Rectal smooth muscle tissue (tissue), 1 donor: ENCODE measurements around the gene KANK4.

Source experiments
- H3K27ac ChIP-seq: one replicate; pipeline ENCODE4 v1.7.0; 2013; ENCODE audit warnings: low read depth, low read length, inconsistent platforms
- H3K27me3 ChIP-seq: one replicate; pipeline ENCODE4 v1.7.0; 2013; ENCODE audit warnings: low read length; ENCODE audit not compliant: control insufficient read depth, insufficient read depth
- H3K36me3 ChIP-seq: one replicate; pipeline ENCODE4 v1.7.0; 2013; ENCODE audit warnings: low read length; ENCODE audit not compliant: control insufficient read depth, insufficient read depth
- H3K4me1 ChIP-seq: one replicate; pipeline ENCODE4 v1.7.0; 2013; ENCODE audit warnings: low read length; ENCODE audit not compliant: control insufficient read depth, insufficient read depth
- H3K4me3 ChIP-seq: one replicate; pipeline ENCODE4 v1.7.0; 2013; ENCODE audit warnings: low read length
- H3K9ac ChIP-seq: one replicate; pipeline ENCODE4 v1.7.0; 2013; ENCODE audit warnings: low read length

KANK4 gene

DNA sequence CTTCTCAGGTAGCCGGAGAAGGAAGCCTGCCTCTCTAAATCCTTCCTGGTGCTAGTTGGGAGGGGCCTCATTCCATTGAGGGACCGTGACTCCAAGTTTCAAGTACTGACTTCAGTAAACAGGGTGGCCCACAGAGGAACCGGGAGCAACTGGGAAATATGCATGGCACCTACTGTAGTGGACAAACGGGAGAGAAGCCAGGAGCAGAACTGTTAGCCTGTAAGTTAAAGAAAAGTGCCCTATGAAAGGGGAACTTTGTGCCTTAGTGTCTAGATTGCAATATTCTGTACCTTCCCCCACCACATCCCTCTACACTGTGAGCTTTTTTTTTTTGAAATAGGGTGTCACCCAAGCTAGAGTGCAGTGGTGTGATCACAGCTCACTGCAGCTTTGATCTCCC, 33.2 kb upstream of the KANK4 start:
- Histone ChIP-seq H3K4me1 (no peaks in the 10 kb centered on the region), H3K36me3 (no peaks in the 10 kb centered on the region), H3K4me3 (no peak overlapping the region), H3K27me3 (no peaks in the 10 kb centered on the region), H3K9ac (no peak overlapping the region), H3K27ac (no peak overlapping the region)

GRCh38 chr1:62349470-62350233, 30.4 kb upstream of the KANK4 start:
- Histone ChIP-seq H3K9ac (no peak overlapping the region), H3K4me1 (no peaks in the 10 kb centered on the region), H3K27ac (no peak overlapping the region), H3K36me3 (no peaks in the 10 kb centered on the region), H3K4me3 (no peak overlapping the region), H3K27me3 (no peaks in the 10 kb centered on the region)

- no peak overlapping the region for H3K27ac ChIP-seq
- no peak overlapping the region for H3K4me3 ChIP-seq
- H3K36me3 ChIP-seq, result no peaks in the 10 kb centered on the region
- no peak overlapping the region for H3K9ac ChIP-seq
- no peaks in the 10 kb centered on the region for H3K4me1 ChIP-seq
- H3K27me3 ChIP-seq, result no peaks in the 10 kb centered on the region
Measured at GRCh38 chr1:62346886-62347285, 27.7 kb upstream of the KANK4 start.

DNA sequence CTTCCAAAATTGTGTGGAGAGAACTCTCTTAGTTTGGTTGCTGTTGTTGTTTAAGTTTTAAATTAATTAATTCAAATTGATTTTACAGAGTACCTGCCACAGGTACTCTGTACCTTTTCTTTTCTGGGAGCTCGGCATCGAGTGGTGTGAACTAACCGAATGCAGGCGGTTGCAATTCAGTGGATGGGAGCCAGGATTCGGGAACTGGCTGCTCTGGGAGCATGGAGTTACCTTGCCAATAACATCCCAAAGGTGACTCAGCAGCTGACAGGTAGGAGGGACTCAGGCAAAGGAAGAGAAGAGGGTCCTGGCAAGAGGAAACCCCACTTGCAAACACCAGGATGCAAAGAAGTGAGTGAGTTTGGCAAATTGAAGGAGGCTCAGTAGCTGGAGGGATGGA, 24.7 kb upstream of the KANK4 start:
- Histone ChIP-seq H3K4me1 (no peaks in the 10 kb centered on the region), H3K27me3 (no peaks in the 10 kb centered on the region), H3K36me3 (no peaks in the 10 kb centered on the region), H3K9ac (no peak overlapping the region), H3K4me3 (no peak overlapping the region), H3K27ac (no peak overlapping the region)

DNA sequence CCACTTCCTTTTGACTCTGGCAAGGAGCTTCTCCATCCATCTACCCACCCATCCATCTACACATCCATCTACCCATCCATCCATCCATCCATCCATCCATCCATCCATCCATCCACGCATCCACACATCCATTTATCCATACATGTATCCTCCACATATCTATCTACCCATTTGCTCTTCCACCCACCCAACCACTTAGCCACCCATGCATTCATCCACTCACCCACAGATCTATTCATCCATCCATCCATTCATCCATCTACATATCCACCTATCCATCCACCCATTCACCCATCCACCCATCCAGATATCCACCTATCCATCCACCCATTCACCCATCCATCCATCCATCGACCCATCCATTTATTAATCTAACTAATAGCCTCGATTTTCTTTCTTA, 23.0 kb upstream of the KANK4 start:
- H3K4me3 ChIP-seq, result no peak overlapping the region
- no peaks in the 10 kb centered on the region for H3K36me3 ChIP-seq
- no peak overlapping the region for H3K27ac ChIP-seq
- no peaks in the 10 kb centered on the region for H3K27me3 ChIP-seq
- H3K4me1 ChIP-seq, result no peaks in the 10 kb centered on the region
- H3K9ac ChIP-seq, result no peak overlapping the region

- Histone ChIP-seq H3K9ac (no peak overlapping the region), H3K4me3 (no peak overlapping the region), H3K27ac (no peak overlapping the region), H3K27me3 (no peaks in the 10 kb centered on the region), H3K36me3 (no peaks in the 10 kb centered on the region), H3K4me1 (no peaks in the 10 kb centered on the region)
Measured at GRCh38 chr1:62341615-62342014, 22.4 kb upstream of the KANK4 start.

GRCh38 chr1:62341089-62341488, 21.9 kb upstream of the KANK4 start:
- Histone ChIP-seq H3K4me1 (no peaks in the 10 kb centered on the region), H3K27me3 (no peaks in the 10 kb centered on the region), H3K9ac (no peak overlapping the region), H3K4me3 (no peak overlapping the region), H3K27ac (no peak overlapping the region), H3K36me3 (no peaks in the 10 kb centered on the region)

DNA sequence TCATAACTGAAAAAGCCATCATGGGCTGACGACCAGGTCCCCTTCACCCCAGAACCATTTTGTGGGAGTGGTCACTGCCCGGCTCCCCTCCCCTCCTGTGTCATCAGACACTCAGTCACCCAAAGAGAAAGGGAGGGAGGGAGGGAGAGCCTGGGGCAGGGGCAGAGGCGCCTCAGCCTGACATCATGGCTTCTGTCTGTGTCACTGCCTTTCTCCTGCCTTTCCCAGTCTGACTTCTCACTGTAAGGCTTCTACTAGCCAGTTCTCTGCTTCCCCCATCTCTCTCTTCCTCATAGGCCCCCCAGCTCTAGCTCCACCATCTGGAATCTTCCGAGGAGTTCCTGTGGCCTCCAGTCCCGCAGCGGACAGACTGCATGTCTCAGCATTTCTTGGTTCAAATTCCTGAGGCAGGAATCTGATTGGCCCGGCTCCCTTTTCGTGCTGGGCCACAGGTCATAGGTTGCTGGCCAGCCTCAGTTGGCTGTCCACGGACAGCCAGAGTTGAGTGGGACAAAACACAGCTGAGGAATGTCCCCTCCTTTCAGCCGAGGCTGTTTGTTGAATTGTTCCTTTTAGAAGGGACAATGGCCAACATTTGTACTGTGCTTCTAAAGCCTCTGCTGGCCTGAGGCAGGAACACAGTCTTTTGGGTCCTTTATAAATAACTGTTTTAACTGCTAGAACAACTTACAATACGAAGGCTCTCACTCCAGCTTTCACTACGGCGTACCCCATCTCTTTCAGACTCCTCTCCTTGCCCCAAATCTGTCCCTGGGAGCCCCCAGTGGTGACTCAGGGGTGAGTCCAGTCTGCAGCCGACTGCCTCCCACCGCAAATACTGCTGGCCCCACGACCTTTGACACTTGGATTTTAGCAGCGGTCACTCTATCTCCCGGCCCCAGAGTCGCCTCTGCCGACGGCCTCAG, 18.7 kb upstream of the KANK4 start:
- Histone ChIP-seq H3K36me3 (no peaks in the 10 kb centered on the region), H3K9ac (no peak overlapping the region), H3K27me3 (no peaks in the 10 kb centered on the region), H3K27ac (peak overlapping the region; percentile 20), H3K4me1 (no peaks in the 10 kb centered on the region), H3K4me3 (no peak overlapping the region)

GRCh38 chr1:62336995-62337705, 17.9 kb upstream of the KANK4 start:
- Histone ChIP-seq H3K4me1 (no peaks in the 10 kb centered on the region), H3K9ac (no peak overlapping the region), H3K27ac (no peak overlapping the region), H3K36me3 (no peaks in the 10 kb centered on the region), H3K27me3 (no peaks in the 10 kb centered on the region), H3K4me3 (no peak overlapping the region)

DNA sequence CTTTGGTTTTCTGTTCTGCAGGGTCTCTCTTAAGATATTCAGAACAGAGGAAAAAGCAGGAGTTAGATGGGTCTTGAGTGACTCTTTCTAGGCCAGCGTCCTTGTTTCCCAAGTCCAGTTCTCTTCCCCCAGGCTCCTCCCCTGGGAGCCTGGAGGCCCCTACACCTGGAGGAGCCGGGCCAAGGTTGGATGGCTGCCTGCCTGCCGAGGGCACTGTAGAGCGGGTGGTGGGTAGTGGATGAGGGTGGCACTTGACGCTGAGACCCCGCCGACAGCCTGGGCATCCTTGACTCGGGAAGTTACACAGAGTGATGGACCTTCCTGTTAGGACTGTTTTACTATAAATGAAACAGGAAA, 17.4 kb upstream of the KANK4 start:
- Histone ChIP-seq H3K9ac (no peak overlapping the region), H3K4me1 (no peaks in the 10 kb centered on the region), H3K27me3 (no peaks in the 10 kb centered on the region), H3K4me3 (no peak overlapping the region), H3K36me3 (no peaks in the 10 kb centered on the region), H3K27ac (no peak overlapping the region)

GRCh38 chr1:62335656-62336055, 16.4 kb upstream of the KANK4 start:
- Histone ChIP-seq H3K36me3 (no peaks in the 10 kb centered on the region), H3K27ac (no peak overlapping the region), H3K27me3 (no peaks in the 10 kb centered on the region), H3K4me1 (no peaks in the 10 kb centered on the region), H3K4me3 (no peak overlapping the region), H3K9ac (no peak overlapping the region)

DNA sequence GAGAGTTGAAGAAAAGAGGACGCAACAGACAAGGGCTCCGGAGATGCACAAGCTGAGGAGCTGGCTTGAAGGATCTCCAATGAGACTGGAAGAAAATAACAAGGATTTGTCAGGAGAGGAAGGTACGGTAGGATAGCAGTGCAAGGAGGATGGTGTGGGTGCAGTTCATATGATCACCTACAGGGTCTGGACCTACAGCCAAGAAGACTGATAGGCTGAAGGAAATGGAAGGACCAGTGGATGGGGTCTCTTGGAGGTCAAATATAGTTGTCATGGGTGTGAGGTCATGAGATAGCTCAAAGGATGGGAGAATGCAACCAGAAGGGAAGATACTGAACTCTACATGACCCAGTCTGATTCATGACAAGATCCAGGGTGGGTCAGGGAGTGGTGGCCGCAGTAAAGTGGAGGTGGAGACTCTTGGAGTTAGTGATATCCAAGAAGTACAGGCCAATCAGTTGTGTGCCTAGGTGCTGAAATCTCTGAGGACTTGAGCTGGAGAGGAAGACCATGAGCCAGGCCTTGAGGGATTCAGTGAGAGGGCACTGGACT, 15.3 kb upstream of the KANK4 start:
- Histone ChIP-seq H3K27me3 (no peaks in the 10 kb centered on the region), H3K4me1 (no peaks in the 10 kb centered on the region), H3K9ac (no peak overlapping the region), H3K4me3 (no peak overlapping the region), H3K27ac (no peak overlapping the region), H3K36me3 (no peaks in the 10 kb centered on the region)
